Uterus (tissue), 2 donors: ENCODE measurements around the gene KCNT2.

Experiments used
- POLR2A ChIP-seq, 2 donors: fragments of 450-650 bp; IDR thresholded peaks; one replicate each; pipeline ENCODE4 v1.6.1; 2016; ENCODE audit warnings: antibody characterized with exemption in 2 of 2, mild to moderate bottlenecking in 1 of 2, moderate library complexity in 1 of 2
- TF ChIP-seq, protein P1 (sequence below), 4 experiments: fragments of 200-600 bp in 2 of 4; fragments of 450-650 bp in 2 of 4; sonication (generic) in 2 of 4; IDR thresholded peaks; one replicate each; pipeline ENCODE4 v1.5.1; 2016 to 2019; ENCODE audit warnings: antibody characterized with exemption in 4 of 4, mild to moderate bottlenecking in 2 of 4, moderate library complexity in 1 of 4

DNA sequence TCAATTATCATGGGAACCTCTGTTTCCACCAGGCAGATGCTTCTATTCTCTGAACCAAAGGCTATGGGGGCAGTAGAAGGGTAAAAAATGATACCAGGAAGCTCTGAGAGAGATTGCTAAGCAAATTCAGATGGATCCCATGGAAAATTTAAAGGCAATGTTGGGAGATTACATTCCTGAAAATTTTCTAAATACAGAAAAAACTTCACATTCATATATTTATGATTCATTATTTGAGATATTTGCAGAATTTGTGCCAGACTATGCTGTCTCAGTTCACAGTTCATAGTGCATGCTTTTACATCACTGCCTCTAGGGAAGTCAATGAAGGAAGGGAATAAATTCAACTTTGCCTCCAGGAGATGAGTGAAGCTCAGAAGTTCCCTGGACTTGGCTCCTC is 57.5 kb downstream of the KCNT2 start:
- TF ChIP-seq, protein P1, sequence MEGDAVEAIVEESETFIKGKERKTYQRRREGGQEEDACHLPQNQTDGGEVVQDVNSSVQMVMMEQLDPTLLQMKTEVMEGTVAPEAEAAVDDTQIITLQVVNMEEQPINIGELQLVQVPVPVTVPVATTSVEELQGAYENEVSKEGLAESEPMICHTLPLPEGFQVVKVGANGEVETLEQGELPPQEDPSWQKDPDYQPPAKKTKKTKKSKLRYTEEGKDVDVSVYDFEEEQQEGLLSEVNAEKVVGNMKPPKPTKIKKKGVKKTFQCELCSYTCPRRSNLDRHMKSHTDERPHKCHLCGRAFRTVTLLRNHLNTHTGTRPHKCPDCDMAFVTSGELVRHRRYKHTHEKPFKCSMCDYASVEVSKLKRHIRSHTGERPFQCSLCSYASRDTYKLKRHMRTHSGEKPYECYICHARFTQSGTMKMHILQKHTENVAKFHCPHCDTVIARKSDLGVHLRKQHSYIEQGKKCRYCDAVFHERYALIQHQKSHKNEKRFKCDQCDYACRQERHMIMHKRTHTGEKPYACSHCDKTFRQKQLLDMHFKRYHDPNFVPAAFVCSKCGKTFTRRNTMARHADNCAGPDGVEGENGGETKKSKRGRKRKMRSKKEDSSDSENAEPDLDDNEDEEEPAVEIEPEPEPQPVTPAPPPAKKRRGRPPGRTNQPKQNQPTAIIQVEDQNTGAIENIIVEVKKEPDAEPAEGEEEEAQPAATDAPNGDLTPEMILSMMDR (IDR thresholded peaks at IDR 0.05), result no peak
- TF ChIP-seq POLR2A (IDR thresholded peaks at IDR 0.05), result no peak
